ENCODE measurements around the gene ST7L.

- TF ChIP-seq, protein P1, sequence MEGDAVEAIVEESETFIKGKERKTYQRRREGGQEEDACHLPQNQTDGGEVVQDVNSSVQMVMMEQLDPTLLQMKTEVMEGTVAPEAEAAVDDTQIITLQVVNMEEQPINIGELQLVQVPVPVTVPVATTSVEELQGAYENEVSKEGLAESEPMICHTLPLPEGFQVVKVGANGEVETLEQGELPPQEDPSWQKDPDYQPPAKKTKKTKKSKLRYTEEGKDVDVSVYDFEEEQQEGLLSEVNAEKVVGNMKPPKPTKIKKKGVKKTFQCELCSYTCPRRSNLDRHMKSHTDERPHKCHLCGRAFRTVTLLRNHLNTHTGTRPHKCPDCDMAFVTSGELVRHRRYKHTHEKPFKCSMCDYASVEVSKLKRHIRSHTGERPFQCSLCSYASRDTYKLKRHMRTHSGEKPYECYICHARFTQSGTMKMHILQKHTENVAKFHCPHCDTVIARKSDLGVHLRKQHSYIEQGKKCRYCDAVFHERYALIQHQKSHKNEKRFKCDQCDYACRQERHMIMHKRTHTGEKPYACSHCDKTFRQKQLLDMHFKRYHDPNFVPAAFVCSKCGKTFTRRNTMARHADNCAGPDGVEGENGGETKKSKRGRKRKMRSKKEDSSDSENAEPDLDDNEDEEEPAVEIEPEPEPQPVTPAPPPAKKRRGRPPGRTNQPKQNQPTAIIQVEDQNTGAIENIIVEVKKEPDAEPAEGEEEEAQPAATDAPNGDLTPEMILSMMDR (IDR thresholded peaks at IDR 0.05; ENCODE audit: extremely low read depth in 1 of 2, insufficient read depth in 1 of 2, low read depth in 1 of 2, low read length in 2 of 2): no peak
- TF ChIP-seq MAX (IDR thresholded peaks at IDR 0.05; ENCODE audit: insufficient read depth, insufficient read length): no peak
- TF ChIP-seq POLR2AphosphoS5 (IDR thresholded peaks at IDR 0.05; ENCODE audit: insufficient read depth, low read depth, low read length): no peak
- no peak for TF ChIP-seq GATA2 (IDR thresholded peaks at IDR 0.05; ENCODE audit: insufficient read depth, insufficient read length, low read depth, low read length)
- TF ChIP-seq POLR2A (IDR thresholded peaks at IDR 0.05; ENCODE audit: low read depth, low read length): no peak
- TF ChIP-seq EZH2 (IDR thresholded peaks at IDR 0.05; ENCODE audit: borderline replicate concordance, low read depth, low read length, severe bottlenecking): no peak
- TF ChIP-seq FOS (IDR thresholded peaks at IDR 0.05; ENCODE audit: borderline replicate concordance, insufficient read depth, low read length): no peak
Measured at GRCh38 chr1:112505878-112506277, 113.1 kb downstream of the ST7L start.
